NCI-H1092 treated with DMSO at 0.1 percent for 48 hours (cell line): ENCODE measurements around the gene C8A.

ENCODE experiments used
- DNase-seq: peaks from one replicate; lab custom pipeline; 2025; lab: John Stamatoyannopoulos, UW

The C8A gene

DNA sequence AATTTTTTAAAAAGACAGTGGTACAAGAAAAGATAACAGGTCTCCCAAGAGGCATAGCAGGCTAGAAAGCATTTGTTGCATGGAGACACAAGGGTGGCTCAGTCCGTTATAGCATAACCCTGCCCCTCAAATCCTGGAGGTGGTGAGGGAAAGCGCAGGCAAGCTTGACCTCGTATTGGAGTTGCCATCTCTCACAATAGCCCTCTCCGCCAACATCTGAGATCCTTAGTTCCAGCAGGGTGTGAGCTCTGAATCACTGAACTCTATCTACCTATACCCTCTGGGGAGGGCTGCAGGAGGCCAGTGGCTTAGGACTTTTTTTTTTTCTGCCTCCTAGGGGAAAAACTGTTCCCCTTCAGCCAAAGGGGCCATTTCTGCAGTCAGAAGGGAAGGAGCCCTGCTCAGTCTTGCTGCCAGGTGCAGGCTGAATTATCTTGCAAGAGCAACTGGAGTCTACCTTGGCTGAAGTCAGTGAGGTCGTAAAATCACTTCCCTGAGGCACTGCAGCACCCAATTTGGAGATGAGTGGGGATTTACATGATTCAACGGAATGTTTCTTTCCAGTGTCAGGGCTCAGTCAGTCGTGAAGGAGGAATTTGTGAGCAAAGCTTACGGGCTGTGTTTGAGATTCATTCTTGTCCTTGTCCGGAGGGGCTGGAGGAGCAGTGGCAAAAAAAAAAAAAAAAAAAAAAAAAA is 17.2 kb upstream of the C8A start:
- DNase-seq = no peak

DNA sequence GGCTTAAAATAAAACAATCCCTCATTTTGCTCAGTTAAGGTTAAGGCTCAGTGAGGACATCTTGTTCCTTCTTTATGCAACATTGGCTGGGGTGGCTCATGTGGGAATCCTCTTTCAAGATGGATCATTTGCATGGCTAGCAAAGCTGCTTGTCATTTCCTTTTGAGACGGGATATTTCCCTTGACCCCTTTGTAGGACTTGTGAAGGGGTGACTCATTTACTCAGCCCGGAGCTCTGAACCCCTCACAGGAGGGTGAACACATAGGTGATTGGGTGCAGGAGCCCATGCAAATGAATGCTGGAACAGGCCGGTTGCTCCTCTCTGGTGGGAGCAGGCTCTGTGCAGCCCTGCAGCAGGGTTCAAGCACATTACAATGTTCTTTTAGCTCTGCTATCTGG is 15.8 kb upstream of the C8A start:
- no peak for DNase-seq

DNA sequence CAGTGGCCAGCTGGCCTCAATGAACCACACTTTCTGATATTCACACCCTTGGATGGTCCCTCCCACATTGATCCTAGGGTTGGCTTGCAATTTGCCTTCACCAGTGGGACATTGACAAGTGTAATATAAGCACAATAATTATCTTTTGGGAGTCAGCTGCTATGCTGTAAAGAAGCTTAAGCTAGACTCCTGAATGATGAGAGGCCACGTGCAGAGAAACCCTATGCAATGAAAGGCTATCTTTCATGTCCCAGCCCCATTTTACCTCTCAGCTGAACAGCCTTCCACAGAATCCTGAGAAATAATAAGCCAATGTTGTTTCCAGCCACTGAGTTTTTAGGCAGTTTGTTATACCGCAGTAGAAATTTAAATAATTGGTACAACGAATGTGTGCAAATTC is 11.1 kb upstream of the C8A start:
- DNase-seq = no peak

DNA sequence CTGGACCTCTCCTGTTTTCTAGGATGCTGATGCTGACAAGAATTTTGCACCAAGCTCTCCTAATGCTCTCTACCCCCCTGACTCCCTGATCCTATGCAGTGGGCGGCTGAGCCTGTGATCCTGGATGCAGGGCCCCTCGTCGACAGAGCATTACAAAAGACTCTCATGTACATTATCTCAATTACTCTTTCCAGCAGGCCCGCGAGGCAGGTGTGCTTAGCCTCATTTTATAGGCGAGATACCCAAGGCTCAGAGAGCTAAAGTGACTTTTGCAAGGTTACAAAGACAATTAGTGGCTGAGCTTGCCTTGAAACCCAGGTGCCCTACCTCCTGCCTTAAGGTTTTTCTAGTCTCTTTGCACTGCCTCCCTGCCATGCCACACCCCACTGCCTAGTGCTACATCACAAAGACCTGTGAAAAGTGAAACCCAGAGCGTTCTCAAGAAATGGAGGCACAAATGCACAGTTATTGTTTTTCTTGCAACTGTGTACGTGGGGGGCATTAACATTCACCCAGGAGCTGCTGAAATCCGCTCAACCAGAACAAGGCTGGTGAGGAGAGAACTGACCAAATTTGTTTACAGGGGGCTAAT is 10.0 kb upstream of the C8A start:
- peak; percentile 3 for DNase-seq

DNA sequence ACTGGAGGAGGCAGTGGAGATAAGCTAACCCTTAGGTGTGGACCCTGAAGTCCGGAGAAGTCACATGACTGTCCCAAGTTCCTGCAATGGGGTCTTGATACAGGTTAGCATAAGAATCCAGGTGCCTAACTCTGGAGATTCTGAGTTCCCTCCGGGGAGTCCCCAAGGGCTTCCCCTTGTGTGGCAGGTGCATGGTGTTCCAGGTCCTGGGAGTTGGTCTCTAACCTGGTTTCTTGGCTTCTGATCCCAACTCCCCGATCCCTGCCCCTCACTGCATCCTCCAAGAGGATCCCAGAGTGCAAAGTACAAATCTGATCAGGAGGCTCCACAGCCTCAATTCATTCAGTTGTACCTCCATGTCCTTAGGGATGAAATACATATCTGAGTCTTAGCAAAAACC is 9.3 kb upstream of the C8A start:
- DNase-seq = no peak

DNA sequence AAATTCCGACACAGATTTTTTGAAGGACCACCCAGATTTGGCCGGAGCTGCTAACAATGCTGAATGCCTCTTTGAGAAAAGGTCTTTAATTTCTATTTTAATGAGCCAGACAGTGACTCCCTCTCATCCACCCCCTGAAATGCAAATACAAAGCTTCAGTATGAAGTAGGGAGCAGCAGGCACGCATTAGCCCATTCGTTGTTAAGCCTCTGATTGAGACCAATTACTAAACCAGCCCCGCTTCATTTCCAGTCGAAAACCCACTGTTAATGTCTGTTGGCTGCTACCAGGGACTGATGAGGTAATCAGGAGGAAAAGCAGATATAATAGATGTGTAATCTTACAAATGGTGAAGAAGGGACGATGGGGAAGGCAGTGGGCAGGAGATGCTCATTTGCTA is 4.8 kb upstream of the C8A start:
- DNase-seq = no peak

DNA sequence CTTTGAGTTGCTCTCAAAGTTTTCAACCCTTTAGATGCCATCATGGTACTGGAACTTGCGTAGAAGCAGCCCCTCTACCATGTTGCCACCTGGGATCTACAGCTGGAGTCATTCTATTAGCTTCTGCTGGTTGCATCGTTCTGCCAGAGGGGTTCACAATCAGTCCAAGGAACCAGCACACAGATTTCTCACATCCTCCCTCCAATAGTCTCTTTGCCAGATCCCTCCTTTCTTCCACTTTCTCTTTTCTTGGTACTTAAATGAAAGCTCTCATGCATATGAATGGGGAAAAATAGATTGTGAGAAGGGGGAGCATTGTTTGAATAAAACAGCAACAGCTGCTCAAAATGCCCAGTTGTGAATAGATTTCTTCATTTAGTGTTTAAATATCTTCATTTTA is 4.2 kb upstream of the C8A start:
- DNase-seq = no peak

DNA sequence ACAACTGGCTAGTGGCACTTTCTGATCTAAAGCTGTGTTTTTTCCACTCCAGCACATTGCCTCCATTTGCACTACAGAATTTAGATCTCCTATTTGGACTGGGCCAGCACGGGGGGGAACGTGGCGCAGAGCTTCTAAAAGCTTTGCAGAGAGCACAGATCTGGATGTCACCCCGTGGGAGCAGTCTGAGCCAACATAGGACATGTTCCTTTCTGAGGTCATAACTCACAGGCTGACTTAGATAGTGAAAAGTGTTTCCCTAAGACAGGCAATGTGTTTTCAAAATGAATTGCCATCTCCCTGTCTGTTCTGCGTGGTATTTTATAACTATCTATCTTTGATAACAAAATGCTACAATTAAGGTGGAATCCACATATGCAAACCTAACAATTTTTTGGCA is 3.7 kb upstream of the C8A start:
- DNase-seq = no peak

DNA sequence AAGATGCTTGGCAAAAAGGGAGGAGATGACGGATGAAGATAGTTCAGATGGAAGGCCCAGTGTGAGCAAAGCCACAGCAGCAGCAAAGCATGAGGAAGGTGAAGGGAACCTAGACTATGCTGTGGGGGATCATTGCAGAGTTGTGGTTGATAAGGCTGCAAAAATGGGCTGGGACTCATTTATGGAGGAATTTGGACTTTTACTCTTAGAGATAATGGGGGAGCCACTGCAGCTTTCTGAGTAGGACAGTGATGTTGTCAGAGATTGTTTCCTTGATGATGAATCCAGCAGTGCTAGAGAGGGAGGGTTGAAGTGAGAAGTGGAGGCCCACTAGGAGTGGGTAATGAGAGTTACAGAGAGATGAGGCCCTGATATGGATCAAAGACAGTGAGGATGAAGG is 2.1 kb upstream of the C8A start:
- DNase-seq = no peak

DNA sequence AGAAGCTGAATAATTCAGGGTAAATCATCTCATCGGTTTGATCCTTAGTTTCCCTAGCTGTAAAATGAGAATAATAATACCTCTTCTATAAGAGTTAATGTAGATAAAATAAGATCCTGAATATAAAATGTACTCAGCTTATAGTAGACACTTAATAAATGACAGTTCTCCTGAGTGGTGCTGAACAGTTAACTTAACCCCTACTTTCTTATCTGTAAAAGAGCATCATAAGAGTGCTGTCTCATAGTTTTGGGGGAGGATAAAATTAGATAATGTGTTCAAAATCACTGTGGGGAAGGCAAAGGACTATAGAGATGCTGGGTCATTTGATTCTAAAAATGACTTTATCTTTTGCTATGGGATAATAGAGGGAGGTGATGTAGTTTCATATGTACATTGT is 593 bp downstream of the C8A start:
- DNase-seq = no peak

DNA sequence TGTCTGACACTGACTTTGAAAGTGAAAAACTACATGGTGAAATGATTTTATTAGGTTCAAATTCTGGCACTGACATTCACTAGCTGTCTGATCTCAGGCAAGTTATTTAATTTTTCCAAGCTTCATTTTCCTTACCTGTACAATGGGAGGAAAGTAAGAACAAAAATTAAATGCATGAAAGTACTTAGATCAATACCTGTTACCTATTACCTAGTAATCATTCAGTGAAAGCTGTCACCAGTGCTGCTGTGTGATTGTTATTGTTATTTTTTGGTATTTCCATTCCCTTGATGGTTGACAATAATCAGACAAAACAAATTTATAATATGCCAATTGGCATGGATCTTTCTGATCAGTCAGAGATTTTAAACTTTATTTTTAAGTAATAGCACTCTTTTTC is 1.6 kb downstream of the C8A start:
- no peak for DNase-seq

DNA sequence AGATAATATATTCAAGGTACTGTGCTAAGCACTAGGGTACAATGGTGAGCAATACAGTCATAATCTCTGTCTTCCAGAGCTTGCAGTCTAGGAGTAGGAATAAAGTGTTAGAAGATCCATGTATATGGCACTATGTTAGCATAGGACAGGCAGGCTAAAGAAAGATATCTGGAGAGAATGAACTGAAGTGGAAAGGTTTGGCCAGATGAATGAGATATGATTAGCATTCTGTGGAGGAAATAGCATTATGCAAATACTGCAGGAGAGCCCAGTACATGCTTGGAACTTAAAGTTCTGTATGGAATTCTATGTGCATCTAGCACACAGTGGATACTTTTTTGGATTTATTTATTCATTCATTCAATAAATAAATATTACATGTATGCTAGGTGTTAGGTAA is 4.7 kb downstream of the C8A start:
- no peak for DNase-seq

DNA sequence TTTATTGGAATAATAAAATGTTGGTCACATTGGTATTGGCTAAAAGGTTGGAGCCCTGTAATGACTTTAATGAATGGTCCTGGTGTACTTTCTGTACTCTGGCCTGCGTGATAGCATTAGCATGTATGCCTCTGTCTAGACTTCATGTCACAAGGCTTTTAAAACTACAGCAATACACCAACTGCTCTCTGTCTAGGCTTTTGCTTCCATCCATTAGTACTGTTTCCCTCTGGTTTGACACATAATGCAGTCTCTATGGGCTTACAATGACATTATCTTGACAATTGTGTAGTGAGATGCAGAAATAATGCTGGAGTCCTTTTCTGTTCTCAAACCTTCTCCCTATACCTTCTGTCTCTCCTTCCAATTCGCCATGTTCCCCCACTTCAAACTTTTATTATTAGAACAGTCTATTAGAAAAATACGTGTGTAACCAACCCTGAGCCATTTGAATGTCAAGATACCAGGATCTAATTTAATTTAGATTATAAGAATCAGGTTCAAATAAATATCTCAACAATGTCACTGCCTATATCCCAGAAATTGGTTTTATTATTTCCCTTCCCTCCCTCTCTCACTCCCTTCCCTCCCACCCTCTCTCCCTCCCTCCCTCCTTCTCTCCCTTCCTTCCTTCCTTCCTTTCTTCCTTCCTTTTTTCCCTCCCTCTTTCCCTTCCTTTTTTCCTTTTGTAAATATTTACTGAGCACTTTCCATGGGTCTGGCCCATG is 8.8 kb downstream of the C8A start:
- DNase-seq = no peak

DNA sequence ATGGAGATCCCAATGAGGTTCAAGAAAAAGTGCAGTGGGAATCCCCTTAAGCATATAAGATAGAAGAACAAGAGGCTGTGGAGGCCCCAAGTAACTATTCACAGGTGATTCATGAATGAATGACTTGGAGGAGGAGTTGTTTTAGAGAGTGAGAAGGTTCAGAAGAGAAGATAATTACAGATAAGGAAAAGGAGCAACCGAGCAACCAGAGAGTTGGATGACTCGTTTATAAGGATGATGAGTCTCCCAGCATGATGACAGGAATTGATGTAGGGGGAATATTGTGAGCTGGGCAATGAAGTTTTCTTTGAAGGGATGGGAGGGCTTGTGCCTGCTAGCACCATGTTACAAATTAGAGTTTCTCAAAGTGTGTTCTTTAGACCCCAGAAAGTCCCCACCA is 9.8 kb downstream of the C8A start:
- DNase-seq = no peak

DNA sequence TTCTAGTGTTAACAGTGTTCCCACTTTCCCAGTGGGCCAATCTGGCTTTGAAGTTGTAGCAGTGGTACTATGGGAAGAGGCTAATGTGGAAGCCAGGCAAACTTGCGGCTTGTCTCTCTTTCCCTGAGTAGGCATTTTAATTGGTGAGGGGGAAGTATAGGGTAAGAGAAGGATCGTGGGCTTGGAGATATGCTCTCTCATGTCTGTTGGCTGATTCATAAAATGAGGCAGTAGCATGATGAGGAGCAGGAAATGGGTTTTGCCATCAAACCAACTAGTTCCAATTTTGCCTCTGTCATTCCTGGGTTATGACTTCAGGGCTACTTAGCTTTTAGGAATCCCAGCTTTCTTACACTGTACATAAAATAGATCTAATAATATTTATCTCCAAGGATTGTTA is 12.1 kb downstream of the C8A start:
- no peak for DNase-seq

DNA sequence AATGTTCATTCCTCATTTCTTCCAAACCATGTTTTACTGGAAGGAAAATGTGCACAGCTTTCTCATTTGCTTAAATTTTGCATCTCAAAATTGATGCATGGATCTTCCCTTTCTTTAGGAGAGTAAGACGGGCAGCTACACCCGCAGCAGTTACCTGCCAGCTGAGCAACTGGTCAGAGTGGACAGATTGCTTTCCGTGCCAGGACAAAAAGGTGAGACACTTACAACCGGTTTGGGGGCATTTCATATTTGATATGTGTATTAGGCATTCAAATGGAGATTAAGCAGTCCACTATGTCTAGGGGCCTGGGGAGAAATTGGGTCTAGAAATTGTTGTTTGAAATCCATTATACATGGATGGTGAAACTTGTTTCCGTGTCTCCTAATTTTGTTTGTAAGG is 12.9 kb downstream of the C8A start:
- DNase-seq = no peak

DNA sequence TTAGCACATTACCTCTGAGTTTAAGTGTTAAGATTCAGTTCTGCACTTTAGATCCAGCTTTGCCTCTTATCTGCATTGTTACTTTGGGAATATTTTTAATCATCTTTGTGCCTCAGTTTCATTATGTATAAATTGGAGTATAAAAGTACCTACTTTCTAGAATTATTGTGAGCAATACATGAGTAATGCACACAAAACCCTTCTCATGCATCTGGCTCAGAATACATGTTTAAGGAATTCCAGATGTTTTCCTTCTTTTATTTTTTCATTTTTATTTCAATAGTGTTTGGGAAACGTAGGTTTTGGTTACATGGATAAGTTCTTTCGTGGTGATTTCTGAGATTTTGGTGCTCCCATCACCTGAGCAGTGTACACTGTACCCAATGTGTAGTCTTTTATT is 14.2 kb downstream of the C8A start:
- DNase-seq = no peak

DNA sequence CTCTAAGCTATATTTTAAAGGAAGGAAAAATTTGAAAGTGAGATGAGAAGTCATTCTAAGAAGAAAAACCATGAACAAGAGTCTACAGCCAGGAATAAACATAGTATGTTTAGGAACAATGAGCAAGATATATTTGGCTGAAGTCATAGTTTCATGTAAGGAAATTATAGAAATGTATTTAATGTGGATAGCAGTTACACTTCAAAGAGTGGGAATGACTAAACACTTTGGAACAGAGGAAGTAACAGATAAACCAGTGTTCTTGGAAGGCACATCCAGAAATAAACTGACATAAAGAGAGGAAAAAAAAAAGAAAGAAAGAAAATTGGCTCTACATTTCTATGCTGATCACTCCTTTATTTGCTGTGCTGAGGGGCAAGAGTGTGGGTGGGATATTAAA is 18.0 kb downstream of the C8A start:
- no peak for DNase-seq

DNA sequence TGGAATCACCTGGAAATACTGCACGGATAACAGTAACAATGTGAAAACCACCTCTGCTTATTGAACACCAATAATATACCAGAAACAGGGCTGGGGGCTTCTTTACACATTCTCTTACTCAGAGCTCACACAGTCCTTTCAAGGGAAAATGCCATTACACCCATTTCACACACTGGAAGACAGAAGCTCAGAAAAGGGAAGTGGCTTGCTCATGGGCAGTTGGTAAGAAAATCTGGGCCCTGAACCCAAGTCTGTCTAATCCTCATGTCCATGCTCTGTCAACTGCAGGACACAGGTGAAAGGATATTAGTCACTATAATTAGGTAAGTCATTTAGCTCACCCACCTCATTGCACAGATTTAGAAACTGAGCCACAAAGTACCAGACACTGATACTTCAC is 18.6 kb downstream of the C8A start:
- no peak for DNase-seq

DNA sequence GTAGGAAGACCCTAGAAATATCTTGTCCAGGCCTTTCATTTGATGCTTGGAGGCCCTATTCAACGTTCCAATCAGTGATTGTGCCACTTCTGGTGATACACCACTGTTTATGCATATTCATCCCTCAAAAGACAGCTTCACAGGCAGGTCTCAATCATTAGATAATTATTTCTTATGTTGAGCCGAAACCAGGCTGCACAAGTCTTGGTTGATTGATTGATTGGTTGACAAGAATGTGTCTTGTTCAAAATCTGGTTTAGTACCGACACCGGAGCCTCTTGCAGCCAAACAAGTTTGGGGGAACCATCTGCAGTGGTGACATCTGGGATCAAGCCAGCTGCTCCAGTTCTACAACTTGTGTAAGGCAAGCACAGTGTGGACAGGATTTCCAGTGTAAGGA is 20.1 kb downstream of the C8A start:
- no peak for DNase-seq

DNA sequence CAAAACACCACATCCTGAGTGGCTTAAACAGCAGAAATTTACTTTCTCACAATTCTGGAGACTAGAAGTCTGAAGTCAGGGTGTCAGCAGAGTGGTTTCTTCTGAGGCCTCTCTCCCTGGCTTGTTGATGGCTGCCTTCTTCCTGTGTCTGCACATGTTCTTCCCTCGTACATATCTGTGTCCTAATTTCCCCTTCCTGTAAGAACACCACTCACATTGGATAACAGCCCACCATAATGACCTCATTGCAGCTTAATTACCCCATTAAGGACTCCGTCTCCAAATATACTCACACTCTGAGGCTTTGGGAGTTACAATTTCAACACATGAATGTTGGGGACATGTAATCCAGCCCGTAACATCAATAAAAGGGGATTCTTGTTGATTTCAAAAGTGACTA is 23.4 kb downstream of the C8A start:
- peak; percentile 35 for DNase-seq

DNA sequence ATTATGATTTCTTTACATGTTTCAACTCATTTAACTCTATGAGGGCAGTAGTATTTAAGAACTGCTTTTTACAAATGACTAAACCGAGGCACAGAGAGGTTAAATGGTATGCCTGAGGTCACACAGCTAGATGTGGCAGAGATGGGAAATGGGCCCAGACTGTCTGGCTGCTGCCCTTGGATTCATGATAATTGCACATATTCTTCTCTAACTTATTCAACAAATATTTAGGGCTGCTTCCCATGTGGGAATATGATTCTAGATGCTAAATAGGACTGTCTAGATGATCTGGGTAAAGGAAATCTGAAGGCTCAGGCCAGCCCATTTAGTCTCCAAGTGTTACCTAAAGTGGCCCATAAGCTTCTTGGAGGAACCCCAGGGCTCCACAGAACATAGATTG is 26.2 kb downstream of the C8A start:
- no peak for DNase-seq

DNA sequence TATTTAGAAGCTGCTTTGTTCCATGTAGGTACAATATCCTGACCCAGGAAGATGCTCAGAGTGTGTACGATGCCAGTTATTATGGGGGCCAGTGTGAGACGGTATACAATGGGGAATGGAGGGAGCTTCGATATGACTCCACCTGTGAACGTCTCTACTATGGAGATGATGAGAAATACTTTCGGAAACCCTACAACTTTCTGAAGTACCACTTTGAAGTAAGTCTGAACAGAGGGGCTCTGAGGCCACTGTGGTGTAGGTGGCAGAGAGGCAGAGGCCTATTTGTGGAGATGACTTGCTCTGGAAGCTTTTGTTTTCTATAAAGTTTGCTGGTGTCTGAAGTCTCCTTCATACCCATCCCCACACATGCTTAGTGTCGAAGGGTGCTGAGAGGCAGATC is 26.8 kb downstream of the C8A start:
- no peak for DNase-seq

DNA sequence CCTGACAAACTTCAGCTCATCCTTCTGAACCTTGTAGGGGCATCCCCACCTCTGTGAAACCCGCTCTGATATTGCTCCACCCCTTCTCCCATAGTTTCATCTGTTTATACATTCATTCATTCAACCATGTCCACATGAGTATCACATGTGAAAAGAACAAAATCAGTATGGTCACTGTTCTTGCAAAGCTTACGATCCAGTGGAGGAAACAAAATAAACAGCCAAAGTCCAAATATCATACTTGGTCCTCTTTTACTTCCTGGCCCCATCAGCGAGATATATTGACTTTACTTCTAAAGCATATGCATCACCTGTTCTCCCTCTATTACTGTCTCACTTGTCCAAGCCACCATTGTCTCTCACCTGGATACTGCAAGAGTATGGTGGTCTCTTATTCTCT is 35.6 kb downstream of the C8A start:
- DNase-seq = no peak
